GM12872 (cell line): Measurements from ENCODE around the gene SPAG16.

Experiments
- TF ChIP-seq, protein P1 (sequence below): IDR thresholded peaks from 3 replicates; pipeline ENCODE4 v1.5.1; 2011; ENCODE audit warnings: low read depth, mild to moderate bottlenecking, low read length, moderate library complexity; ENCODE audit not compliant: insufficient read depth

Gene SPAG16

DNA sequence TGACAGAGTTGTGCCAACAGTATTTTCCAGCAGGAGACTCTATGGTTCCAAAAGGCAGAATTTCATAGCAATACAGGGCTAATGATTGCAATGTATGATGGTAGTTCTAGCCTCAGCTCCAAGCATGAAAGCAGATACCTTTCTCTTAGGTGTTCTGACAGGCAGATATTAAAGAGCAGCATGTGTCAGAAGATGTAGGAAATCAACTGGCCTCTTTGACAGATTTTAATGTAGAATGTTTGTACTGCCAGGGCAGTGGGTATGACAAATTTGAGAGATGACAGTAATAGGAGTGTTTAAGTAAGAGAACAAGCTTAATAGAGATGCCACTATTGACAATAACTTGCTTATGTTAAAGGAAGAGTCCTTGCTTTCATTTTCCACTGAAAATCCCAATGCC lies 1105.1 kb downstream of the SPAG16 start:
- TF ChIP-seq, protein P1, sequence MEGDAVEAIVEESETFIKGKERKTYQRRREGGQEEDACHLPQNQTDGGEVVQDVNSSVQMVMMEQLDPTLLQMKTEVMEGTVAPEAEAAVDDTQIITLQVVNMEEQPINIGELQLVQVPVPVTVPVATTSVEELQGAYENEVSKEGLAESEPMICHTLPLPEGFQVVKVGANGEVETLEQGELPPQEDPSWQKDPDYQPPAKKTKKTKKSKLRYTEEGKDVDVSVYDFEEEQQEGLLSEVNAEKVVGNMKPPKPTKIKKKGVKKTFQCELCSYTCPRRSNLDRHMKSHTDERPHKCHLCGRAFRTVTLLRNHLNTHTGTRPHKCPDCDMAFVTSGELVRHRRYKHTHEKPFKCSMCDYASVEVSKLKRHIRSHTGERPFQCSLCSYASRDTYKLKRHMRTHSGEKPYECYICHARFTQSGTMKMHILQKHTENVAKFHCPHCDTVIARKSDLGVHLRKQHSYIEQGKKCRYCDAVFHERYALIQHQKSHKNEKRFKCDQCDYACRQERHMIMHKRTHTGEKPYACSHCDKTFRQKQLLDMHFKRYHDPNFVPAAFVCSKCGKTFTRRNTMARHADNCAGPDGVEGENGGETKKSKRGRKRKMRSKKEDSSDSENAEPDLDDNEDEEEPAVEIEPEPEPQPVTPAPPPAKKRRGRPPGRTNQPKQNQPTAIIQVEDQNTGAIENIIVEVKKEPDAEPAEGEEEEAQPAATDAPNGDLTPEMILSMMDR: no peak

DNA sequence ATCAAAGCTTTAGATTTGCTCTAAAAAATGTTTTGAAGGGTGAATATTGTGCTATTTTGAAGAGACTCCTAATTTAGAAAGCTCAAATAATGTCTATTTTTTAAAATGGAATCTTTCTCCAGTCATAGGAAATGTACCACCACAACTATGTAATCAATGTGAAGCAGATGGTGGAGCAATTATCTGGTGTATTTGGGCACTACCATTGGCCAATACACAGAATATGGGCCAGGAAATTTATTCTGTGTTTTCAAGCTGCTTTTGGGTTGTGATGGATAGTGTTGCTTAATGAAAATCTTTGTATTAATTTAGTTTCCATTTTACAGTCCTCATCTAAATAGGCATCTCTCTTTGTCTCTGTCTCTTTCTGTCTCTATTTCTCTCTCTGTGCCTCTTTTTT lies 1109.5 kb downstream of the SPAG16 start:
- TF ChIP-seq, protein P1: no peak

DNA sequence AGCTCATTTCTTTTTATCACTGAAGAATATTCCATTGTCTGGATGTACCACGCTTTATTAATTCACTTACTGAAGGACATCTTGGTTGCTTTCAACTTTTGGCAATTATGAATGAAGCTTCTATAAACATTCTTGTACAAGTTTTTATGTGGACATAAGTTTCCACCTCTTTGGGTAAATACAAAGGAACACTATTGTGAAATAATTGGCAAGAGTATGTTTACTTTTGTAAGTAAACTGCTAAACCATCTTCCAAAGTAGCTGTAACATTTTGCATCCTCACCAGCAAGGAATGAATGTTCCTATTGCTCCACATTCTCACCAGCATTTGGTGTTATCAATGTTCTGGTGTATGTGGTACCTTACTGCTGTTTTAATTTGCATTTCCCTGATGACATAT lies 1110.8 kb downstream of the SPAG16 start:
- TF ChIP-seq, protein P1: no peak

DNA sequence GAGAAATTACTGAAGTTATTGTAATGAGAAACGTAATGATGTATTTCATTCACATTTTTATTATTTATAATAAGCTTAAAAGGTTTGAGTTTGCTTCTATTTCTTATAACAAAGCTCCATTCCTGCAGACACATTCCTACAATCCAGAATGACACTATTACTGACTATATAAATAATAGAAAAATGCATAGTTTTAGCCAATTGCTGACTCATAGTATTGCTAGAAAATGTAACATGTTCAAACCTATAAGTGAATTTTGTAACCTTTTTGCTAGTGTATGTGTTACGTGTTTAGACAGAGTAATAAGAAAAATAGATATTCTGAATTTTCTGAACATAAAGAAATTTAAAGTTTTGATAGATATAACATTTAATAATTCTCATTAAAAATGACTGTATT lies 1117.3 kb downstream of the SPAG16 start:
- TF ChIP-seq, protein P1: no peak

DNA sequence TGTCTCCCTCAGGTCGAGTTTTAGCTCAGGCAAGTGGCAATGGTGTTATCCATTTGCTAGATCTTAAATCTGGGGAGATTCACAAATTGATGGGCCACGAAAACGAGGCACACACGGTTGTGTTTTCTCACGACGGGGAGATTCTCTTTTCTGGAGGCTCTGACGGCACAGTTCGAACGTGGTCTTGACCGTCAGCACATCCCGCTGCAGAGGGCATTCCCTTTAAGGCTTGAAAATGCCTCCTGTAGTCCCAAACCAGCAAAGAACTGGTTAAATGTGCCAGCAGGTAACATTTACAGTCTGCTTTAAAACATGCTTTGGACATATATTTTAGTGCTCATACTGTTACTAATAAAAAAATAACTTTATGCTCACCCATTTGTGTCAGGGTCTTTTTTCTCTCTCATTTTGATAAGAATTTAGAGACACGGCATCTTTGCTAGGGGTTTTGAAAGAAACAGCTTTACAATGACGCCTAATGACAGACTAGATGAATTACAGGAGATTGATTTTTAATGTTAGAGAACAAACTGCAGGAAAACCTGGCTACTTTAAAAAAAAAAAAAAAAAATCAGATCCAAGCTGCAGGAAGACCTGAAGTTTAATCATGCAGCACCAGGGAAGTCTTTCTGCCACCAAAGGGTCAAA lies 1126.0 kb downstream of the SPAG16 start:
- TF ChIP-seq, protein P1: no peak

DNA sequence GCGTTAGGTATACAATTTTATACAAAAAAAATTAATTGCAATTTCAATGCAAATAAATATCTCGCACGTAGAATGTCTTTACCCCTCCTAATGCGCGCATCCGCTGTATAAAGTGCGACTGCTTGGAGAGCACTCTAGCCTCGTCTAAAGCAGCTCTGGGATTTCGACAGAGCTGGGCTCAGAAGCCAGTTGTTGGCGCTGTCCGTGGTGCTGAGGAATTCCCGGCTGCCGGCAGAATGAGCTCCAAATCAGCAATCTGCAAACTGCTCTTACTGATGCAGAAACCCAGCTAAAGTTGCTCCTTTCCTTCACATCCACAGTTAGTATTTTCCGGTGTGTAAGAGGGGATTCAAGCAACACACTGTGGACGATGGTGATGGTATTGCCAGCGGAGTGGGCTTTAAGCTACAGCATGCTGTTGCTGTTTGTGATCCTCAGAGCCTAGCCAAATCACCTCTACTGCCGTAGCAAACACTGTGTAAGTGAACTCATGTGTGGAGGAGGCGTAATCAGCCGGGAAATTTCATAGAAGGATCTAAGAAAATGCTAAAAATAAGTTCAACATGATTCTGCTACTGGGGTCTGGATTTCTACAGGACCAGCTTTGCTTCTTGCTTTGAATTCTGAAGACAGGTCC lies 1126.8 kb downstream of the SPAG16 start, which contains the start of gene VWC2L:
VWC2L (plus strand) TSS at position 137 of the 637 bp plus-strand sequence. CDS start 3,140 bp downstream, outside the sequence.
- TF ChIP-seq, protein P1: no peak

DNA sequence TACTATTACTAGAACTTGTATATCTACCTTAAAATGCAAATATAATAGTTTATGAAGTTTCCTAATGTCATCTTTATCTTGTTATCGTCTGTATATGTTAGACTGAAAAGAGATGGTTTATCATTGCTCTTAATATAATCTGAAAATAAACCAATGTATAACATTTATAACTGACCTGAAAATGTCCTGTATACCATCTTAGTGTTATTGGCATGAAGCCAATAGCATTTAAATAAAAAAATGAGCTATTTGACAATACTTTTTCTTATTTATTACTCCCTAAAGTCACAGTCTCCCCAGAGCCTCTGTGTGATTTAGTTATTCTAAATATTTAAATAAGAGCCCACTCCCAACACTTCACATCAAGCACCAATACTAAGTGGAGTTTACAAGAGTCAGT lies 1128.4 kb downstream of the SPAG16 start:
- TF ChIP-seq, protein P1: no peak
